ENCODE data around the gene ITPR2. TPM values are rescaled to one million over a fixed set of nuclear protein-coding genes. Genes with fewer than 3 reads are reported as not detected.
A peak's percentile ranks its signal among the peaks of the same experiment; 100 is the strongest.

The ITPR2 gene
- polyA plus RNA-seq, 1 of the 3 experiments (the other 2 are of a cell fraction): 2.3 TPM

- no peaks in the 10 kb centered on the region for H3K79me2 ChIP-seq (ENCODE audit: insufficient read depth)
- no peak overlapping the region for H3K9ac ChIP-seq
- WGBS (ENCODE audit: low lambda C conversion rate): 91% methylated on average over 1 of the region's 1 CpG
- H3K4me3 ChIP-seq (ENCODE audit: low read depth in 2 of 2, low read length in 1 of 2): no peak overlapping the region; a peak in 1 of 4 replicates
- H3K27ac ChIP-seq (ENCODE audit: low read depth in 2 of 2, low read length in 1 of 2): peak overlapping the region; percentile 70 to 90; a peak in 3 of 4 replicates
- ChIA-PET POLR2A (no interaction called here), CTCF (interaction anchor here (1.8 kb wide), 1 partner anchor 25 kb away, joined by 6 read pairs; no protein-coding TSS in a partner anchor)
- no peaks in the 10 kb centered on the region for H3K9me3 ChIP-seq
- peak overlapping the region; percentile 90; the same call in 1 of the 2 replicates for H2AFZ ChIP-seq (ENCODE audit: low read depth)
- no peaks in the 10 kb centered on the region for H3K27me3 ChIP-seq (ENCODE audit: insufficient read depth)
- H3K9me2 ChIP-seq: no peaks in the 10 kb centered on the region
- peaks cover 7% of the 10 kb centered on the region for H3F3A ChIP-seq (replicated peaks; ENCODE audit: insufficient read depth)
- TF ChIP-seq TEAD4 (IDR thresholded peaks at IDR 0.05; ENCODE audit: borderline replicate concordance, insufficient read depth): no peak
- no peak for TF ChIP-seq RXRA (IDR thresholded peaks at IDR 0.05; ENCODE audit: borderline replicate concordance, low read depth)
- TF ChIP-seq YY1 (IDR thresholded peaks at IDR 0.05; ENCODE audit: low read depth): no peak
- TF ChIP-seq RCOR1 (IDR thresholded peaks at IDR 0.05; ENCODE audit: low read length): no peak
- TF ChIP-seq SIN3A (IDR thresholded peaks at IDR 0.05; ENCODE audit: borderline replicate concordance, low read depth, low read length): no peak
- TF ChIP-seq RAD21 (IDR thresholded peaks at IDR 0.05; ENCODE audit: low read length): no peak
- no peak for TF ChIP-seq REST (IDR thresholded peaks at IDR 0.05; ENCODE audit: low read depth, low read length)
- no peak for TF ChIP-seq NRF1 (IDR thresholded peaks at IDR 0.05; ENCODE audit: low read depth, low read length)
- no peak for TF ChIP-seq FOXJ3 (CRISPR knock-in tag; IDR thresholded peaks at IDR 0.05)
- TF ChIP-seq CTCF (IDR thresholded peaks at IDR 0.05): no peak
- no peak for TF ChIP-seq ELF1 (IDR thresholded peaks at IDR 0.05)
- no peaks in the 10 kb centered on the region for H4K20me1 ChIP-seq (ENCODE audit: insufficient read depth)
- no peak for DNase-seq
- H3K4me1 ChIP-seq (ENCODE audit: control insufficient read depth in 1 of 2, insufficient read depth in 2 of 2, low read depth in 1 of 2, low read length in 1 of 2): 0 out of 4 replicates have a peak, but pooled peaks cover 0 to 4% of the 10 kb centered on the region in 2 experiments
- H3K4me2 ChIP-seq: peak overlapping the region; percentile 63
- no peaks in the 10 kb centered on the region for H3K36me3 ChIP-seq (replicated peaks in 1 of 2; ENCODE audit: control insufficient read depth in 1 of 2, insufficient read depth in 2 of 2, low read length in 1 of 2)
Observed at GRCh38 chr12:26299751-26300150, 533.2 kb downstream of the ITPR2 start.
